Inferior parietal cortex (tissue), 1 donor: ENCODE measurements around the gene ROM1.
"Not testable (repeated sequence)": the region's sequence is repeated elsewhere in the genome, so short reads cannot be mapped to it uniquely, and the experiment has no call there.

Source experiments
- DNase-seq: peaks from one replicate; pipeline ENCODE4 v3.0.0-alpha.2; 2016; ENCODE audit errors: extremely low spot score

The ROM1 gene

GRCh38 chr11:62612366-62613290 lies at the start of gene ROM1, which contains the start of gene EML3:
Gene ROM1, plus strand, starts transcription at chr11:62613257. Its CDS starts 25 bp downstream, at chr11:62613282.
Gene EML3, minus strand, starts transcription at chr11:62612775. Its CDS starts 318 bp downstream, at chr11:62612457.
- peak; percentile 58 for DNase-seq

- DNase-seq: no peak
Measured at GRCh38 chr11:62565100-62565802, 47.8 kb upstream of the ROM1 start.

- DNase-seq: no peak
Measured at GRCh38 chr11:62566247-62566646, 46.8 kb upstream of the ROM1 start.

GRCh38 chr11:62567018-62567633 lies 45.9 kb upstream of the ROM1 start:
- DNase-seq: no peak

GRCh38 chr11:62569611-62570010 lies 43.4 kb upstream of the ROM1 start:
- no peak for DNase-seq

GRCh38 chr11:62570903-62571302 lies 42.2 kb upstream of the ROM1 start:
- DNase-seq: not testable (repeated sequence)

- DNase-seq: not testable (repeated sequence)
Measured at GRCh38 chr11:62571493-62571892, 41.6 kb upstream of the ROM1 start.

GRCh38 chr11:62572431-62572830 lies 40.6 kb upstream of the ROM1 start:
- no peak for DNase-seq

- DNase-seq: peak; percentile 22
Measured at GRCh38 chr11:62573006-62573591, 40.0 kb upstream of the ROM1 start.

GRCh38 chr11:62573592-62574362 lies 39.3 kb upstream of the ROM1 start, which contains the start of gene EEF1G:
Gene EEF1G, minus strand, starts transcription at chr11:62573891. Its CDS starts 49 bp downstream, at chr11:62573842.
- peak; percentile 99 for DNase-seq

- DNase-seq: peak; percentile 38
Measured at GRCh38 chr11:62574363-62575071, 38.5 kb upstream of the ROM1 start.

- no peak for DNase-seq
Measured at GRCh38 chr11:62575156-62575555, 37.9 kb upstream of the ROM1 start.

GRCh38 chr11:62575837-62576236 lies 37.2 kb upstream of the ROM1 start:
- no peak for DNase-seq

- DNase-seq: no peak
Measured at GRCh38 chr11:62577046-62577714, 35.9 kb upstream of the ROM1 start.

GRCh38 chr11:62578541-62578940 lies 34.5 kb upstream of the ROM1 start:
- DNase-seq: no peak

- DNase-seq: no peak
Measured at GRCh38 chr11:62579252-62579651, 33.8 kb upstream of the ROM1 start.

- DNase-seq: no peak
Measured at GRCh38 chr11:62580959-62581715, 31.9 kb upstream of the ROM1 start.

- not testable (repeated sequence) for DNase-seq
Measured at GRCh38 chr11:62581735-62582134, 31.3 kb upstream of the ROM1 start.

GRCh38 chr11:62585356-62585755 lies 27.7 kb upstream of the ROM1 start:
- not testable (repeated sequence) for DNase-seq
